CD4-positive, alpha-beta T cell treated with Interleukin-17A for 4 hours (primary cell): ENCODE data around the gene FAR2.
"Not testable (repeated sequence)": the region's sequence is repeated elsewhere in the genome, so short reads cannot be mapped to it uniquely, and the experiment has no call there.

Experiments
- DNase-seq: peaks from one replicate; pipeline ENCODE4 v3.0.0-alpha.2; 2020; ENCODE audit warnings: mixed read lengths

Gene FAR2

DNA sequence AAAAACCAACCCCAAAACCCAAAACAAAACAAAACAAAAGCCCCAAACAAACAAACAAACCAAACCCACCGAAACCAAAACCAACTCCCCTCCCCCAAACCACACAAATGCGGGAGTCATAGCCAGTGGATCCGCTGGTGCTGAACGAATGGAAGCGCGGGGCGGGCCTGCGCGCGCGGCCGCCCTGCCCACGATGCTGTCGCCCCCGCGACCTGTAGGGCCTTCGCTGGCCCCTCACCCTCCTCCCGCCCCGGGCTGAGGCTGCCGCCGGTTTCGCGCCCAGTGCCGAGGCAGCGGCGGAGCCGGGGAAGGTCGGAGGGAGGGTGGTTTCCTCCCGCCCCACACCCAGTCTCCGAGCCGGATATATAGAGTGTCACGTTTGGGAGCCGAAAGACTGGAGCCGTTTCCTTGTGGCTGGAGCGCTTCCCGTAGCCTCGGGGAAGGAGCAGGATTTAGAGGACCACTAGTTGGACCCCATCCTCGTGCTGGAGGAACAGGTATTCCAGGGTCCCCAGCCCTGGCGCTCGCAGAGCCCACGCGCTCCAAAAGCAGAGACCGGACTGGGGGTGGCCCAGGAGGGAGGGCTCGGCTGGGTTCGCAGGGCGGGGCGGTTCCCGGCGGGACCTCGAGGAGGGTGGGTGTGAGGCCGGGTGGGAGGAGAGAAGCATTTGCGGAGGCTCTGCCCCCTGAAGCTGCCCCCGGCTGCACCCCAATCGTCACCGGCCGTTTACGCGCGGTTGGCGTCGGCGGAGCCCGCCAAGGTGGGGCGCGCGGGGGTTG lies at the start of gene FAR2:
Gene FAR2 (plus strand): TSS at position 368 of the 780 bp plus-strand sequence. CDS start 121,172 bp downstream, outside the sequence.
- DNase-seq: peak; percentile 54

DNA sequence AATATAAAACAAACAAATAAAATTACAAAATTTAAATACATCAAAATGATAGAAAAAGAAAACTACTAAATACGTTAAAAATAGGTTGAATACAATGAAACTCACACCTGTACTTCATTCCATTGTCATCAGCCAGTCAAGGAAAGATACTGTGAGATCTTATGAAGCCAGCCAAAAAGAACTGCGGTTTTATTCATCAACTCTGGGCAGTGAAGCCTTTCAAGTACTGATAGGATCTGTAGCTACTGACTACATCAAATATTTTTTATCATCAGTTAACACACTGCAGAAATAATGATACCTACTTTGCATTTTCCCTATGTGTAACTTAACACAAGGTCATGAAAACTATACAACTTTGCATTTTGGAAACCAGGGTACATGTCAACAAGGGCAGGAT lies 46.3 kb upstream of the FAR2 start:
- DNase-seq: no peak

DNA sequence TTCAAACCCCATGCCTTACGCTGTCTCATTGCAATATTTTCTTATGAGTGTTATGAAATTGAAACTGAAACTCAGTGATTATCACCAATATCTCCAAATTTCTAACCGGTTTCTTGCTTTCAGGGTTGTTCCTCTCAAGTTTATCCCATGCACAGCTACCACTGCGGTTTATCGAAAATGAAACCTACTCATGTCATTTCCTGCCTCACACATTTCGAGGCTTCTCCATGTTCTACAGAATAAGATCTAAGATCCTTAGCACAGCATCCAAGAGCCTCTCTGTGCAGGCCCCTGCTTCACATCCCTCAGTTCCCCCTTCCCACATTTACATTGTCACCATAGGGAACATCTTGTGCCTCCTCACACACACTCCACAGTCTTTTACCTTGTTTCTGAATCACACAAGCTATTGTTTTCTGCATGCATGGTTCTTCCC lies 45.5 kb upstream of the FAR2 start:
- peak; percentile 45 for DNase-seq

DNA sequence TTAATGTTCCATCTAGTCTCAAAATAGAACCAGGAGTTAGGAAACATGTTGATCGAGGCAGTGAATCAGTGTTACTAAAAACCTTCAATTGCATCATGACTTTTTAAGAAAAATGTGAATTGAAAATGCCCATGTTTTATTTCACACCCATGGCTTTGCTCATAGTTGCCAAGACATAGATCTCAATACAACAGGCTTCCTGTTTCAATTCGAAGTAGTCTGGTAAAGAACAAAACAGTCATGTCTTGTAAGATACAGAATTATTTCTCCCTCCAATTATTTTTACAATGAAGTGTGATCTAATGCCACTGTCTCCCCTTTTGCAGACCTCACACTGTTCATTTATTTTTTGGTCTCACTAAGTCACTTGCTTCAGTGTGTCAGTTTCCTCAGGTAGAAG lies 44.6 kb upstream of the FAR2 start:
- no peak for DNase-seq

DNA sequence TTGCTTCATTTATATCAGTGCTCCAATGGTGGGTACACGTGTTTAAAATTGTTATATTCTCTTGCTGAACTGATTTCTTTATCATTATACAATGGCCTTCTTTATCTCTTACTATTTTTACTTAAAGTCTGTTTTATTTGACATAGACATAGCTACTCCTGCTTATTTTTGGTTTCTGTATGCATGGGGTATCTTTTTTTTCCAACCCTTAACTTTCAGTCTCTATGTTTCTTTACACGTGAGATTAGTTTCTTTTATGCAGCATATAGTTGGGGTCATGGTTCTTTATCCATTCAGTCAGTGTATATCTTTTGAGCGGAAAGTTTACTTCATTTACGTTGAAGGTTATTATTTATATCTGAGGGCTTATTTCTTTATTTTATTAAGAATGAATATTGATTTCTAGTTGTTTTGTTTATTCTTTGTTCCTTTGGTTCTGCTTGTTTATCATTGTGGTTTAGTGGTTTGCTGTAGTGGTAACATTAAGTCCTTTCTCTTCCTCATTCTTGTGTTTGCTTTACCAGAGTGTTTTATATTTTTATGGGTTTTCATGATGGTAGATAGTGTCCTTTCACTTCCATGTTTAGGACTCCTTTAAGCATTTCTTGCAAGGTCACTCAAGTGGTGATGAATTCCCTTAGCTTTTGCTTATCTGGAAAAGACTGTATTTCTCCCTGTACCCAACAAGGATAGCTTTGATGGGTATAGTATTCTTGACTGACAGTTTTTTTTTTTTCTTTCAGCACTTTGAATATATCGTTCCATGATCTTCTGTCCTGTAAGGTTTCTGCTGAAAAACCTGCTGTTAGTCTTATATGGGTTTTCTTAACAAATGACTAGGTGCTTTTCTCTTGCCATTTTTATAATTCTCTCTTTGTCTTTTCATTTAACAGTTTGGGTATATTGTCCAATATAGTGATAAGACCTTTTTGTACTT lies 38.3 kb upstream of the FAR2 start:
- DNase-seq: no peak

DNA sequence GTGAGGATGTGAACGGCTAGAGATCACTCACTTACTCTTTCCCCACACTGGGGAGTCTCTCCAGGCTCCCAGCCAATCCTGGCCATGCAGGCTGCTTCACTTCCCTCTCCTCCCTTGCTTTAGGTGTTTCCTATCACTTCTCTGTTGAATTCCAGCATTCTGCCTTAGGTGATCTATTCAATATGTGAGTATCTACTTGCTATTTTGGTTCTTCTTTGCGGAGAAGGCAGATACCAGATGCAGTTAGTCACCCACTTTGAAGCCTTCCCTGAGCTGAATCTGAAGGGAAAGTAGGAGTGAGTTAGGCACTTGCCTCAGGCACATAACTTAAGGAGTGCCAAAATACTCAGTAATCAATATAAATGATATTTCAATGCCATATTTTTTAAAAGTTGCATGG lies 36.0 kb upstream of the FAR2 start:
- DNase-seq: no peak

DNA sequence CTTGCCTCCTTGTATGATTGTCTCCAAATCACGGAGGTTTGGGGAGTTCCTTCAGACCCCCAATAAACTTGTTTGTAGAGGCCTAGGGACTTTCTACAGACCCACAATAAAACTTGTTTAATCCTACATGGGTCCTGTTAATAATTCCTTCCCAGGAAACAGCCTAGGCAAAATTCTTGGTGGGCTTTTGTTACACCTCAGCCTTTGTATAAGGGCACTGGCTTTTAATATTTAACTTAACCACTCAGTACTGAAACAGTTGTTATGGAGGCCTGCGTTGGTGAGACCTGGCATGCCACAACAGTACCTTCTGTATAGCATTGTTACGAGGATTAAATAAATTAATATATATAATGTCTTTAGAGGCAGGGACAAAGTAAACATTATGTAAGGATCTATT lies 32.7 kb upstream of the FAR2 start:
- no peak for DNase-seq

DNA sequence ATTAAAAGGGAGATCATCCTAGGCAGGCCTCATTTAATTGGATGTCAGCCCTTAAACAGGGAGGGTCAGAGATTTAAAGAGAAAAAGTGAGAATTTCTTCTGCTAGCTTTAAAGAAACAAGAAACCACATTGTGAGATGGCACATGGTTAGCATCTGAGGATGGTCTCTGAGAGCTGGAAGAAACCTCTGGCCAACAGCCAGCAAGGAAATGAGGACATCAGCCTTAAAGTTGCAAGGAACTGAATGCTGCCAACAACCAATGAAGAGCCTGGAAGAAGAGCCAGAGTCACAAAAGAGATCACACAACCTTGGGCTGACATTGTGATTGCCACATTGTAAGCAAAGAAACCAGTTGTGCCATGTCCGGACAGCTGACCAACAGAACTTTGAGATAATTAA lies 17.5 kb upstream of the FAR2 start:
- DNase-seq: no peak

DNA sequence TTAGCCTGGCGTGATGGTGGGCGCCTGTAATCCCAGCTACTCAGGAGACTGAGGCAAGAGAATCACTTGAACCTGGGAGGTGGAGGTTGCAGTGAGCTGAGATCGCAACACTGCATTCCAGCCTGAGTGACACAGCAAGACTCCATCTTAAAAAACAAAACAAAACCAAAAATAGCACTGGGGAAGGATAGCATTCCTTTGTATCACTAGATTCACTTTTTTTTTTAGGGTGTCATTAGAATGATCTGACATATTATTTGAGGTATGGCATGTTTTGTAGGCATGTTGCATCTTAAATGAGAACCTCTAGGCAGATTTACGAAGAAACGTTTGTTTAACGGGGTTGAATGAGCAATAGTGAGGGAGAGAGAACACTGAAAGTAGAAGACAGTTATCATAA lies 16.8 kb upstream of the FAR2 start:
- DNase-seq: no peak

DNA sequence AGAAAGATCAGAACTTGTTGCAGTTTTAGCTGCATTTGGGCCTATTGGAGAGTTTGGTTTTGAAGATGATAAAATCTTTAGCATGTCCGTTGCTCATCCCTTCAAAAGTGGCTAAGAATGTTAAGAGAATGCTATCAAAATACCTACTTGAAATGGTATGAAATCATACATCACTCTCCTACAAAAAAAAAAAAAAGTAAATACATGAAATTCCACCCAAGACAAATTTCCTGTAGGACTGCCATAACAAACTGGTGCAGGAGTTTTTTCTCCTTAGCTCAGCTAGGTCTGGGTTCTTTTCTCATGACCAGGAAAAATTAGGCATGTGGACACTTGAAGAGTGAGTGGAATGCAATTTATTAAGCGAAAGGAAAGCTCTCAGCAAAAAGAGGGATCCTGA lies 15.9 kb upstream of the FAR2 start:
- DNase-seq: no peak

DNA sequence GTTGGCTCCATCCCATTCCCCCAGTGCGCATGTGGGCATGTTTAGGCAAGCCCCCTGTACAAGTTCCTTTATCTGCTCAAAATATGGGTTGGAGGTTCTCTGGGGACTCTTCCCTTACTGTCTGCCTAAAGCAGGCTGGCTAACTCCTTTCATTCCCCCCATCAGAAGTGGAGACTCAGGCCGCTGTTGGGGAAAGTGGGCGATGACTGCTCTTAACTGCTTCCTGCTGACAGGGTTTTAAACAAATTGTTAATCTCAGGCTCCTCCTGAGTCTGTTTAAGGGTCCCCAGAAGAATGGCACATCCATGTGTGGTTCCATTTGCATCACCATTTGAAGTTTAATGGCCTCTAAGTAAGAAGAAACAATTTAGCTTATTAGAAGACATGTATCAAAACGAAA lies 15.4 kb upstream of the FAR2 start:
- no peak for DNase-seq

DNA sequence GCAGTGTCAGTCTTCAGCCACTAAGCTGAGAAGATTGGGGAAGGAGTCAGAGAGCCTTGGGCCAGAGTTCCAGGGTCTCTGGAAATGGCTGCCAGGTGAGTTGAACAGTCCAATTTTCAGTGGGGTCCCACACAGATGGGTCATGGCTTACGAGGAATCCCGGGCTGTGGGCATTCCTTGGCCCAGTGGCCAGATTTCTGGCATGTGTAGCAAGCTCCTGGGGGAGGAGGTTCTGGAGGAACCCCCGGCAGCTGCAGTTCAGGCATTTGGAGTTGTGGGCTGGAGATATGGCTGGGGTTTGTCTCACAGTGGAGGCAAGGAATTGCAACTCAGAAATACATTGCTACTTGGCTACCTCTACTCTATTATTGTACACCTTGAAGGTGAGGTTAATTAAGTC lies 10.8 kb upstream of the FAR2 start:
- DNase-seq: not testable (repeated sequence)

DNA sequence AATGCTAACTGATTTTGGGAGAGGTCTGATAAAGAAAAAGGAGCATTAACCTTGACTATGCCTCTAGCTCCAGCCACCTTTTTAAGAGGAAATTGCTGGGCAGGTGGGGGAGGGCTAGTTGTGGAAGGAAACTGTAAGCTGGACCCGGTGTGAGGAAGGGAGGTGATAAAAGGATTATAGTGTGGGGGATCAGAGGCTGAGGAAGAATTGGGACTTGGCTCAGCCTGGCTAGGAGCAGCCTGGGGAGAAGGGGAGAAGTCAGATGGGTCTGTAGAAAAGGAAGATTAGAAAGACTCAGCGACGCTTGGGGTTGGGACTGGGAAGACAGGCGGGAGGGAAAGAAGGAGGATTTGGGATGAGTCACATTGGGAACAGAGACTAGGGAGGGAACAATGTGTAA lies 10.2 kb upstream of the FAR2 start:
- DNase-seq: not testable (repeated sequence)

DNA sequence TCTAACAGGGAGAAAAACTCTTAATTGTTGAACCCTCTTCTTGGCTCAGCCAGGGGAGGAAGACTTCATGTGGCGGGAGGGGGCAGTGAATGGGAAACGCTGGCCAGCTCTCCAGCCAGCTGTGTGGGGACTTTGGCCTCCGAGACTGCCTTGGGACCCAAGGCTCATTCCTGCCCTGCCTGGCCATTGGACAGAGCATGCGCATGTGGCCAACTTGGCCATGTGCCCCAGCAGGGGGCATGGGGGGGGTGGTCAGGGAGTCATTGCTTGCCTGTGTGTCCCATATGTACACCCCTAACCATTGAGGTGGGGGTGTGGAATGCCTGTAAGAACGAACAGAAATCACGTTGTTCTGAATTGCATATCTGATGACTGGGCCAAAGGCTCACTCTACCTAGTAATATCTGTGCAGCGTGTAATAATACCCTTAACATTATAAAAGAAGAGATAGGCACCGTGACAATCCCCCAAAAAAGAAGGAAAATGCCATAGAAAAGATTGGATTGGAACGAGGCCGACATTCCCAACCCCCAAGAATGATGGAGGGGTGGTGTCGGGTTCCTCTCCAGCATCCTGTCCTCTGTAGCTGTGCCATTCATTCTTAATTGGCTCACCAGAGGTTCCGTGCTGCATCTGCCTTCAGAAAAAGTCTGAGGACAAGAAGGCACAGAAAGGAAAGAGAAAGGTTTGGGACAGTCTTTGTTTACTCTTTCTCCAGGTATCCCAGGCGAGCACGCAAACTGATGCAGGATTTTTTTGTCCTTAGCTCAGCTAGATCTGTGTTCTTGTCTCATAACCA lies 3.5 kb upstream of the FAR2 start:
- DNase-seq: no peak

DNA sequence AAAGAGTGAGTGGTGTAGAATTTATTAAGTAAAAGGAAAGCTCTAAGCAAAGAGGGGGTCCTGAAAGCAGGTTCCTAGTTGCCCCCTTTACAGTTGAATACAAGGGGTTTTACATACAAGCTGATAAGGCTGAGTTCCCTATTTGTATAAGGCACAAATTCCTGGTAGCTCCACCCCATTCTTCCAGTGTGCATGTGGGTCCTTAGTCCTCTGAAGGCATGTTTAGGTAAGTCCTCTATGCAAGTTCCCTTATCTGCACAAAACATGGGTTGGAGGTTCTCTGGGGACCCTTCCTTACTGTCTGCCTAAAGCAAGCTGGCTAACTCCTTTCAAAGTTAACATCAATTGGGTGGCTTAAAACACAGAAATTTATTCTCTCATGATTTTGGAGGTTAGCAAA lies 2.9 kb upstream of the FAR2 start:
- DNase-seq: no peak

DNA sequence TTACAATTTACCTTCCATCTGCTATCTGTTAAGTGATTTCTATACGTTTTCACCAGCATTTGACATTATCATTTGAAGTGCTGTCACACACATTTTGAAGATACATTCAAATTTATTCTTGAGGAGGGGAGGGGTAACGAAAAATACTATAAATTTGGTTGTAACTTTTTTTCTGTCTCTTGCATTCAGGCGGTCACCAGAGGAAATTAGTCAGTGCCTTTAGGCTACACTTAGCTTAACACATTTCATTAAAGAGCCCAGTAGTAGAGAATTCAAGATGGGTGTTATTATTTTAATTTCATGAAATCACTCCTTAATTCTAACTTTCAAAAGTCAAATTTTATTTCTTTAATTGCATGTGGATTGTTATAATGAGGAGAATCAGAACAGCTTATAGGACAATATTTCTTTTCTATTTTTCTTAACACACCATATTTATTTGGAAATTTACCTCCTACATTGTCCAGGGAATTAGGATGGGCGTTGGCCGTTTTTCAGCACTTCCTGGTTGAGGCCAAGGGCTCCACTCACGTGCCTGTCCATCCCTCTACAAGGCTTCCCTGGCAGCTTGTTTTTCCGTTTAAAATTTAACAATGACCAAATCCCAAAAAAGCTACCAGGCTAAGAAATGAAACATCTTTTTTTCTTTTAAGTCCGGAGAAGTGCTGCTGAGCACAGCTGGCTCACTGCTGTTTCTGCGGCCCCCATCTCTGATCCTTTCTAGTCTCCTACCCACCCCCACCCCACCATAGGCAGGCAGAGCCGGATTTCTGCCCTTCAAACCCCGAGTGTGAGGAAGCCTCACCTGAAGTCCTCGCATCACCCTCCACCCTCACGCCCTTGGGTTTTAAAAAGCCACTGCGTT lies 1.1 kb upstream of the FAR2 start:
- no peak for DNase-seq

DNA sequence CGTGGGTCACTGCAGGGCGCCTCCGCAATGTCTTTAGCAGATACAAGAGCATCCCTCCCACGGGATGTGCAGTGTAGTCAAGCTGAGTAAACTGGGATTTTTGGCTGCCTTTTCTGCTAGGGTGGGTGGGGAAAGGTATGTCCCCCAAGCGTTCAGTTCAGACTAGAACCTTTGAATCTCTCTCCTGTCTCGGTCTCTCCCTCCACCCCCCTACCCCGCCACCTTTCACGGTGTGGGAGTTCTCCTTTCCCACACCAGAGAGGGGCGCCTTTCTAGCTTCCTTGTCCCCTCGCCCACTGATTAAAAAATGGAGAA lies 525 bp upstream of the FAR2 start:
- DNase-seq: no peak

DNA sequence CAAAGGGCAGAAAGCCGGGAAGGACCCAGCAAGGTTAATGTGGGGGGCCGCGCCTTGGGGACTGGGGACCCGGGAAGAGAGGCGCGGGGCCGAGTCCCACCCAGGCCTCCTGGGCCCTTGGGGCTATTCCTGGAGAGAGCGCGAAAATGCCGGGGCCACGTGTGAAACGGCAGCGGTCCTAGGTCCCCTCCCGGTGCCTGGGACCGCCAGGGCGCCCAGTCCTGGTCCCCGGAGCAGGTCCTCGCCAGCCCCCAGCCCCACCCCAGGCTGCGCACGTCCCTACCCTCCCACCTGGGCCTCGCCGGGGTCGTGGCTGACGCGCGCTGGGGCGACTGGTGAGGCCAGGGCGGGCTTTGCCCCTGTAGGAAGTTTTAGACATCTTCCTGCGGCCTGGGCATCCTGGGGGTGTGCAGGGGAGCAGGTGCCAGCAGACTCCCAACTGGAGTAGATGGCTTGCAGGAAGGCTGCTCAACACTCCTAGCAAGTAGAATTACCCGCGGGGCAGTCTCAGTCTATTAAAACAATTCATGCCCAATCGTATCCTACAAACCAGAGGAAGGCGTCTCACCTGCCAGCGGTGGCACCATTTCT lies 708 bp downstream of the FAR2 start:
- peak; percentile 22 for DNase-seq

DNA sequence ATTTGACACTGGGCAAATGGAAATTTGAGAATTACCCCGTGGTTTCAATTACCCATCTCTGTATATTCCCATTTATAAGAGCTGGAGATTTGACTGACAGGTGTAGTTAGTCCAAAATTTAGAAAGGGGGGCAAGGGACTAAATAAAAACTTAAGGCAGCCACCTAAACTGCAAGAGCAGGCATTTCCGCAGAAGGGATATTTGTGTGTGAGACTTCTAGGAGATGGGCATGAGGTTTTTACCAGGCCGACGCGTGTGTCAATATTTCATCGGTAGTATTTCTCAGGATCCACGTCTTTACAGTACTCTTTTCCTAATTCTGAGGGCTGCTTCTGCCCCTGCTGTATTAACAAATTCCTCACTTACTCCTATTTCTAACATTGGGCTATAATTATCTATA lies 1.4 kb downstream of the FAR2 start:
- no peak for DNase-seq

DNA sequence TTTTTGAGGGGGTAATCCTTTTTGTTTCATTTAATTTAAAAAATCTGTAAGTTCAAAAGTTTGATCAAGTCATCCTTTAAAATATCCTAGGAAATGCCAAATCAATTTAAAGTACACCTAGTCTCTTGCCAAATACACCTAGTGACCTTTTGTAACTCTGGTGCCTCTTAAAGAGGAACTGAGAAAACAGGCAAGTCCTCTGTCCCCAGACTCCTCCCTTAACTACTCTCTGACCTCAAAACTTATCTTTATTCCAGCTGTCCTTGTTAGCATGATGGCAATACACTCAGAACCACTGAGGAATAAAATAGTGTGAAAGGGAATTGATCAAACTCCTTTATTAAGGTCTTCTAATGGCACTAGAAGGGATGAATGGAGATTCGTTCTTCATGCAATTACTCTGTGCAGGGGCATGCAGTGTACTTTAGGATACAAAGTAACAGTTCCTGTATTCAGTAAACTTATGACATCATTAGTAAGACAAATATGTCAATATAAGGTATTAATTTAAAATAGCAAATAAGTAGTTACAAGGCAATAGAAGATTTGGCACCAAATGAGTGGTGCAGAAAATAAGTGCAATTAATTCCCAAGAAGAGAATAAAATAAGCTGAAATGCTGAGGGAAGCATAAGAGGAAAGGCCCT lies 3.3 kb downstream of the FAR2 start:
- no peak for DNase-seq

DNA sequence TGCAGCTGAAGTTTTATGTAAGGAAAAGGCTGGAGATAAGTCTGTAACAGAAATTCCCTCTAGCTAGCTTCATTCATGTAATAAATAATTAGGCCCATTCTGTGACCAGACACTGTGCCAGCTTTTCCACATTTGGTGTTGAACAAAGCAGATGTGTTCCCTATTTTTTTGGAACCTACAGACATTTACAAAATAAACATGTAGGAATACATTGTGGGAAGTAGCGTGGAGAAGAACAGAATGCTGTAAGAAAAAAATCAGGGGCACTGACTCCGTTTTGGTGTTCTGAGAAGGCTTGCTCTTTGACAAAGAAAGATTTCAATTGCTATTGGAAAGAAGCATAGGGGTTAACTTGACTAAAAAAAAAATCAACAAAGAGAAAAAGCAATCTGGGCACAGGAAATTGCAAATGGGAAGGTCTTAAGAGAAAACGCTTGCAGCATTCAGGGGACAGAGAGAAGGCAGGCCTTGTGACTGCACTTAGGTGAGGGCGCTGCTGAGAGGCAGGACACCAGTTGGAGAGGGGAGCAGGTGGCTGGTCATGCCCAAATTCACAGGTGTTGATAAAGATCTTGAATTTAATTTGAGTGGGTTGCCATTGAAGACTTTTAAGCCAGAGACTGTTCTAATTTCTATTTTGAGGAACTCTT lies 4.0 kb downstream of the FAR2 start:
- DNase-seq: no peak
